ENCODE data around the gene VPS13C.

VPS13C gene

GRCh38 chr15:61807281-61807929 lies 252.8 kb downstream of the VPS13C start:
- no peak for DNase-seq (ENCODE audit: low read depth)
- H3K4me3 ChIP-seq (ENCODE audit: low read length): no peak overlapping the region
- TF ChIP-seq, protein P1, sequence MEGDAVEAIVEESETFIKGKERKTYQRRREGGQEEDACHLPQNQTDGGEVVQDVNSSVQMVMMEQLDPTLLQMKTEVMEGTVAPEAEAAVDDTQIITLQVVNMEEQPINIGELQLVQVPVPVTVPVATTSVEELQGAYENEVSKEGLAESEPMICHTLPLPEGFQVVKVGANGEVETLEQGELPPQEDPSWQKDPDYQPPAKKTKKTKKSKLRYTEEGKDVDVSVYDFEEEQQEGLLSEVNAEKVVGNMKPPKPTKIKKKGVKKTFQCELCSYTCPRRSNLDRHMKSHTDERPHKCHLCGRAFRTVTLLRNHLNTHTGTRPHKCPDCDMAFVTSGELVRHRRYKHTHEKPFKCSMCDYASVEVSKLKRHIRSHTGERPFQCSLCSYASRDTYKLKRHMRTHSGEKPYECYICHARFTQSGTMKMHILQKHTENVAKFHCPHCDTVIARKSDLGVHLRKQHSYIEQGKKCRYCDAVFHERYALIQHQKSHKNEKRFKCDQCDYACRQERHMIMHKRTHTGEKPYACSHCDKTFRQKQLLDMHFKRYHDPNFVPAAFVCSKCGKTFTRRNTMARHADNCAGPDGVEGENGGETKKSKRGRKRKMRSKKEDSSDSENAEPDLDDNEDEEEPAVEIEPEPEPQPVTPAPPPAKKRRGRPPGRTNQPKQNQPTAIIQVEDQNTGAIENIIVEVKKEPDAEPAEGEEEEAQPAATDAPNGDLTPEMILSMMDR (IDR thresholded peaks at IDR 0.05; ENCODE audit: insufficient read depth, low read depth, low read length, missing control alignments): no peak

Measured in epithelial cell of esophagus (primary cell).